Measurements from ENCODE around the gene PACSIN2. TPM values are rescaled to one million over a fixed set of nuclear protein-coding genes. Genes with fewer than 3 reads are reported as not detected.

Gene PACSIN2
- total RNA-seq, 1 donor from 2014 or later: 93.4 TPM

- Mint-ChIP-seq H3K4me3 (ENCODE audit: unreplicated experiment) (no peak overlapping the region), H3K27ac (ENCODE audit: unreplicated experiment) (no peak overlapping the region), H3K36me3 (ENCODE audit: low read depth) (peaks cover 23% of the 10 kb centered on the region), H3K27me3 (ENCODE audit: low read depth) (no peaks in the 10 kb centered on the region), H3K9me3 (ENCODE audit: low read depth) (no peaks in the 10 kb centered on the region), H3K4me1 (ENCODE audit: low read depth) (peaks cover 4% of the 10 kb centered on the region)
- TF ChIP-seq CTCF (IDR thresholded peaks at IDR 0.05): no peak
- no peak for DNase-seq (ENCODE audit: low spot score)
Measured at GRCh38 chr22:42881298-42881697, 133.7 kb downstream of the PACSIN2 start.

GRCh38 chr22:42880815-42881214 is 134.1 kb downstream of the PACSIN2 start:
- no peak overlapping the region for H3K27ac Mint-ChIP-seq (ENCODE audit: unreplicated experiment)
- peaks cover 26% of the 10 kb centered on the region for H3K36me3 Mint-ChIP-seq (ENCODE audit: low read depth)
- peaks cover 4% of the 10 kb centered on the region for H3K4me1 Mint-ChIP-seq (ENCODE audit: low read depth)
- TF ChIP-seq CTCF (IDR thresholded peaks at IDR 0.05): peak; percentile 41
- DNase-seq (ENCODE audit: low spot score): no peak
- H3K9me3 Mint-ChIP-seq (ENCODE audit: low read depth): no peaks in the 10 kb centered on the region
- no peak overlapping the region for H3K4me3 Mint-ChIP-seq (ENCODE audit: unreplicated experiment)
- H3K27me3 Mint-ChIP-seq (ENCODE audit: low read depth): no peaks in the 10 kb centered on the region

- Mint-ChIP-seq H3K4me1 (ENCODE audit: low read depth) (no peaks in the 10 kb centered on the region), H3K9me3 (ENCODE audit: low read depth) (no peaks in the 10 kb centered on the region), H3K27ac (ENCODE audit: unreplicated experiment) (no peak overlapping the region), H3K36me3 (ENCODE audit: low read depth) (peaks cover 32% of the 10 kb centered on the region), H3K27me3 (ENCODE audit: low read depth) (no peaks in the 10 kb centered on the region), H3K4me3 (ENCODE audit: unreplicated experiment) (no peak overlapping the region)
- TF ChIP-seq CTCF (IDR thresholded peaks at IDR 0.05): no peak
- DNase-seq (ENCODE audit: low spot score): no peak
Measured at GRCh38 chr22:42879371-42880021, 135.5 kb downstream of the PACSIN2 start.

- no peaks in the 10 kb centered on the region for H3K4me1 Mint-ChIP-seq (ENCODE audit: low read depth)
- no peak for DNase-seq (ENCODE audit: low spot score)
- H3K9me3 Mint-ChIP-seq (ENCODE audit: low read depth): no peaks in the 10 kb centered on the region
- no peaks in the 10 kb centered on the region for H3K27me3 Mint-ChIP-seq (ENCODE audit: low read depth)
- H3K27ac Mint-ChIP-seq (ENCODE audit: unreplicated experiment): no peak overlapping the region
- H3K4me3 Mint-ChIP-seq (ENCODE audit: unreplicated experiment): no peak overlapping the region
- no peak for TF ChIP-seq CTCF (IDR thresholded peaks at IDR 0.05)
- peaks cover 31% of the 10 kb centered on the region for H3K36me3 Mint-ChIP-seq (ENCODE audit: low read depth)
Measured at GRCh38 chr22:42878561-42879305, 136.2 kb downstream of the PACSIN2 start.

- H3K27me3 Mint-ChIP-seq (ENCODE audit: low read depth): no peaks in the 10 kb centered on the region
- H3K4me3 Mint-ChIP-seq (ENCODE audit: unreplicated experiment): no peak overlapping the region
- H3K4me1 Mint-ChIP-seq (ENCODE audit: low read depth): no peaks in the 10 kb centered on the region
- no peak overlapping the region for H3K27ac Mint-ChIP-seq (ENCODE audit: unreplicated experiment)
- H3K36me3 Mint-ChIP-seq (ENCODE audit: low read depth): peaks cover 27% of the 10 kb centered on the region
- DNase-seq (ENCODE audit: low spot score): no peak
- H3K9me3 Mint-ChIP-seq (ENCODE audit: low read depth): no peaks in the 10 kb centered on the region
- TF ChIP-seq CTCF (IDR thresholded peaks at IDR 0.05): no peak
Measured at GRCh38 chr22:42877597-42878340, 137.2 kb downstream of the PACSIN2 start.

All from chondrocyte (in vitro differentiated cells).